Measurements from ENCODE around the gene SNX27. TPM values are rescaled to one million over a fixed set of nuclear protein-coding genes. Genes with fewer than 3 reads are reported as not detected.
"Not testable (repeated sequence)": the region's sequence is repeated elsewhere in the genome, so short reads cannot be mapped to it uniquely, and the experiment has no call there.

SNX27 gene
- total RNA-seq, 4 donors from 2014 or later: 37.0 to 43.7 (median 40.9) TPM

- intact Hi-C loops (cut with DNase I; ENCODE audit: low total_unique reads) (no loop called here), in situ Hi-C loops (cut with MboI; ENCODE audit: low sequenced_read_pairs in 4 of 4) (no loop called here)
- Histone ChIP-seq H3K36me3 (no peaks in the 10 kb centered on the region), H3K27ac (no peak overlapping the region), H3K4me1 (peaks cover 0 to 9% of the 10 kb centered on the region in 2 donors), H3K27me3 (no peaks in the 10 kb centered on the region), H3K9me3 (no peaks in the 10 kb centered on the region), H3K4me3 (no peak overlapping the region)
- ATAC-seq (no peak), DNase-seq (no peak)
- no peak for TF ChIP-seq CTCF (IDR thresholded peaks at IDR 0.05 in 4 of 5, conservative IDR thresholded peaks at IDR 0.05 in 1 of 5)
- no peak for TF ChIP-seq POLR2A (IDR thresholded peaks at IDR 0.05)
Measured at GRCh38 chr1:151644001-151644400, 32.2 kb downstream of the SNX27 start.

GRCh38 chr1:151653397-151653796 lies 41.5 kb downstream of the SNX27 start:
- Histone ChIP-seq H3K27ac (peak overlapping the region in 1 of 4 donors; percentile 21), H3K4me1 (peaks cover 0 to 13% of the 10 kb centered on the region in 2 donors), H3K9me3 (no peaks in the 10 kb centered on the region), H3K36me3 (peaks cover 0 to 6% of the 10 kb centered on the region in 2 donors), H3K27me3 (no peaks in the 10 kb centered on the region), H3K4me3 (no peak overlapping the region)
- in situ Hi-C loops (cut with MboI; ENCODE audit: low sequenced_read_pairs in 4 of 4): no loop called here
- TF ChIP-seq POLR2A (IDR thresholded peaks at IDR 0.05) (no peak), CTCF (IDR thresholded peaks at IDR 0.05 in 4 of 5, conservative IDR thresholded peaks at IDR 0.05 in 1 of 5) (no peak)
- ATAC-seq (no peak), DNase-seq (no peak)
- intact Hi-C loops (cut with DNase I; ENCODE audit: low total_unique reads): no loop called here

GRCh38 chr1:151655371-151655770 lies 43.5 kb downstream of the SNX27 start:
- H3K36me3 ChIP-seq: peaks cover 0 to 22% of the 10 kb centered on the region in 2 donors
- TF ChIP-seq POLR2A (IDR thresholded peaks at IDR 0.05) (no peak), CTCF (IDR thresholded peaks at IDR 0.05 in 4 of 5, conservative IDR thresholded peaks at IDR 0.05 in 1 of 5) (no peak)
- H3K9me3 ChIP-seq: no peaks in the 10 kb centered on the region
- ATAC-seq (no peak), DNase-seq (no peak)
- intact Hi-C loops (cut with DNase I; ENCODE audit: low total_unique reads) (no loop called here), in situ Hi-C loops (cut with MboI; ENCODE audit: low sequenced_read_pairs in 4 of 4) (no loop called here)
- H3K4me1 ChIP-seq: peaks cover 0 to 13% of the 10 kb centered on the region in 2 donors
- no peaks in the 10 kb centered on the region for H3K27me3 ChIP-seq
- no peak overlapping the region for H3K27ac ChIP-seq
- no peak overlapping the region for H3K4me3 ChIP-seq

- intact Hi-C loops (cut with DNase I; ENCODE audit: low total_unique reads) (no loop called here), in situ Hi-C loops (cut with MboI; ENCODE audit: low sequenced_read_pairs in 4 of 4) (no loop called here)
- no peak for DNase-seq
- Histone ChIP-seq H3K27me3 (no peaks in the 10 kb centered on the region), H3K27ac (no peak overlapping the region), H3K36me3 (peaks cover 0 to 38% of the 10 kb centered on the region in 2 donors), H3K4me1 (peaks cover 11 to 24% of the 10 kb centered on the region in 2 donors), H3K9me3 (no peaks in the 10 kb centered on the region), H3K4me3 (no peak overlapping the region)
- ATAC-seq: no peak
- no peak for TF ChIP-seq POLR2A (IDR thresholded peaks at IDR 0.05)
- TF ChIP-seq CTCF (IDR thresholded peaks at IDR 0.05 in 4 of 5, conservative IDR thresholded peaks at IDR 0.05 in 1 of 5): no peak
Measured at GRCh38 chr1:151661751-151662150, 49.9 kb downstream of the SNX27 start.

GRCh38 chr1:151668090-151668489 lies 56.2 kb downstream of the SNX27 start:
- peak overlapping the region in 1 of 4 donors; percentile 35 for H3K27ac ChIP-seq

GRCh38 chr1:151670036-151670675 lies 58.3 kb downstream of the SNX27 start:
- ATAC-seq; in situ Hi-C loops (cut with MboI; ENCODE audit: low sequenced_read_pairs in 4 of 4); intact Hi-C loops (cut with DNase I; ENCODE audit: low total_unique reads); H3K9me3 ChIP-seq; H3K4me3 ChIP-seq; H3K27ac ChIP-seq; DNase-seq; H3K27me3 ChIP-seq: not testable (repeated sequence)
- peaks cover 0 to 18% of the 10 kb centered on the region in 2 donors for H3K36me3 ChIP-seq
- peaks cover 20 to 27% of the 10 kb centered on the region in 2 donors for H3K4me1 ChIP-seq

More at GRCh38 chr1:151668090-151668489, 56.2 kb downstream of the SNX27 start:
- Histone ChIP-seq H3K4me3 (no peak overlapping the region), H3K27me3 (no peaks in the 10 kb centered on the region), H3K4me1 (peaks cover 20 to 36% of the 10 kb centered on the region in 2 donors), H3K9me3 (no peaks in the 10 kb centered on the region), H3K36me3 (peaks cover 0 to 18% of the 10 kb centered on the region in 2 donors)
- in situ Hi-C loops (cut with MboI; ENCODE audit: low sequenced_read_pairs in 4 of 4) (no loop called here), intact Hi-C loops (cut with DNase I; ENCODE audit: low total_unique reads) (no loop called here)
- ATAC-seq (no peak), DNase-seq (no peak)
- TF ChIP-seq POLR2A (IDR thresholded peaks at IDR 0.05) (no peak), CTCF (IDR thresholded peaks at IDR 0.05 in 4 of 5, conservative IDR thresholded peaks at IDR 0.05 in 1 of 5) (no peak)

Data from gastrocnemius medialis (tissue), 4 donors.